ENCODE results near the gene NPTX2.

DNA sequence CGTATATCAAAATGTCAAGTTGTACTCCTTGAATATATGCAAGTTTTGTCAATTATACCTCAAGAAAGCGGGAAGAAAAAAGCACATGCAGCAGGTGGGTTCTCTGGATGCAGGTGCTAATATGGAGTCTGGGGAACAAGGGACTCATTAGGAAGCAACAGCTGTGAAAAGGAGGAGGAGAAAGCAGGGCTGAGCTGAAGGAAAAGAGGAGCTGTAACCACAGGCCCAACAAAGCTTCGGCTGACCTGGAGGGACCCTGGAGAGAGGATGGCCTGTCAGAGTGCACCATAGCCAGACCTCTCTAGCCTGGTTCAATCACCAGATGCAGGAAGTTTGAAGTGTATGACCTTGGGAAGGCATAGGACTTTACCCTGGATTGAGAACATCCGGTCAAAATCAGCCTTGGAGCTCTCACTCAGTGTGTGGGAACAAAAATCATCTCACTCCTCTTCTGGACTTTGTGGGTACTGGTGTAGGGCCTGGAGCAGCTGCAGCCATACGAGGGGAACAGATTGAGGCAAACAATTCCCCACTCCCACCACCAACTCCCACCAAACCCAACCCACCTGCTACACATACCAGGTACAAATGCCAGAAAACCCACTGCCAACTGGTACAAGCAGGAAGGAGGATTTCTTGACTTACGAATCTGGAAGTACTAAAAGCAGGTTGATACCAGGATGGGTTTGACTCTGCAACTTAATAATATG lies 36.7 kb downstream of the NPTX2 start:
- TF ChIP-seq, protein P1, sequence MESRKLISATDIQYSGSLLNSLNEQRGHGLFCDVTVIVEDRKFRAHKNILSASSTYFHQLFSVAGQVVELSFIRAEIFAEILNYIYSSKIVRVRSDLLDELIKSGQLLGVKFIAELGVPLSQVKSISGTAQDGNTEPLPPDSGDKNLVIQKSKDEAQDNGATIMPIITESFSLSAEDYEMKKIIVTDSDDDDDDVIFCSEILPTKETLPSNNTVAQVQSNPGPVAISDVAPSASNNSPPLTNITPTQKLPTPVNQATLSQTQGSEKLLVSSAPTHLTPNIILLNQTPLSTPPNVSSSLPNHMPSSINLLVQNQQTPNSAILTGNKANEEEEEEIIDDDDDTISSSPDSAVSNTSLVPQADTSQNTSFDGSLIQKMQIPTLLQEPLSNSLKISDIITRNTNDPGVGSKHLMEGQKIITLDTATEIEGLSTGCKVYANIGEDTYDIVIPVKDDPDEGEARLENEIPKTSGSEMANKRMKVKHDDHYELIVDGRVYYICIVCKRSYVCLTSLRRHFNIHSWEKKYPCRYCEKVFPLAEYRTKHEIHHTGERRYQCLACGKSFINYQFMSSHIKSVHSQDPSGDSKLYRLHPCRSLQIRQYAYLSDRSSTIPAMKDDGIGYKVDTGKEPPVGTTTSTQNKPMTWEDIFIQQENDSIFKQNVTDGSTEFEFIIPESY (IDR thresholded peaks at IDR 0.05): no peak
- TF ChIP-seq, protein P2, sequence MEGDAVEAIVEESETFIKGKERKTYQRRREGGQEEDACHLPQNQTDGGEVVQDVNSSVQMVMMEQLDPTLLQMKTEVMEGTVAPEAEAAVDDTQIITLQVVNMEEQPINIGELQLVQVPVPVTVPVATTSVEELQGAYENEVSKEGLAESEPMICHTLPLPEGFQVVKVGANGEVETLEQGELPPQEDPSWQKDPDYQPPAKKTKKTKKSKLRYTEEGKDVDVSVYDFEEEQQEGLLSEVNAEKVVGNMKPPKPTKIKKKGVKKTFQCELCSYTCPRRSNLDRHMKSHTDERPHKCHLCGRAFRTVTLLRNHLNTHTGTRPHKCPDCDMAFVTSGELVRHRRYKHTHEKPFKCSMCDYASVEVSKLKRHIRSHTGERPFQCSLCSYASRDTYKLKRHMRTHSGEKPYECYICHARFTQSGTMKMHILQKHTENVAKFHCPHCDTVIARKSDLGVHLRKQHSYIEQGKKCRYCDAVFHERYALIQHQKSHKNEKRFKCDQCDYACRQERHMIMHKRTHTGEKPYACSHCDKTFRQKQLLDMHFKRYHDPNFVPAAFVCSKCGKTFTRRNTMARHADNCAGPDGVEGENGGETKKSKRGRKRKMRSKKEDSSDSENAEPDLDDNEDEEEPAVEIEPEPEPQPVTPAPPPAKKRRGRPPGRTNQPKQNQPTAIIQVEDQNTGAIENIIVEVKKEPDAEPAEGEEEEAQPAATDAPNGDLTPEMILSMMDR (IDR thresholded peaks at IDR 0.05 in 2 of 3, conservative IDR thresholded peaks at IDR 0.05 in 1 of 3; ENCODE audit: control insufficient read depth in 2 of 3, extremely low read depth in 1 of 3, insufficient read depth in 1 of 3, low read depth in 3 of 3, low read length in 3 of 3): no peak
- TF ChIP-seq, protein P3, sequence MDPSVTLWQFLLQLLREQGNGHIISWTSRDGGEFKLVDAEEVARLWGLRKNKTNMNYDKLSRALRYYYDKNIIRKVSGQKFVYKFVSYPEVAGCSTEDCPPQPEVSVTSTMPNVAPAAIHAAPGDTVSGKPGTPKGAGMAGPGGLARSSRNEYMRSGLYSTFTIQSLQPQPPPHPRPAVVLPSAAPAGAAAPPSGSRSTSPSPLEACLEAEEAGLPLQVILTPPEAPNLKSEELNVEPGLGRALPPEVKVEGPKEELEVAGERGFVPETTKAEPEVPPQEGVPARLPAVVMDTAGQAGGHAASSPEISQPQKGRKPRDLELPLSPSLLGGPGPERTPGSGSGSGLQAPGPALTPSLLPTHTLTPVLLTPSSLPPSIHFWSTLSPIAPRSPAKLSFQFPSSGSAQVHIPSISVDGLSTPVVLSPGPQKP (IDR thresholded peaks at IDR 0.05; ENCODE audit: low read depth, low read length): no peak
- TF ChIP-seq RBBP5 (conservative IDR thresholded peaks at IDR 0.05): no peak
- no peak for TF ChIP-seq SMC3 (IDR thresholded peaks at IDR 0.05; ENCODE audit: borderline replicate concordance, low read length)
- no peak for TF ChIP-seq YY1 (IDR thresholded peaks at IDR 0.05; ENCODE audit: low read depth, low read length)
- no peak for TF ChIP-seq POLR2AphosphoS5 (IDR thresholded peaks at IDR 0.05; ENCODE audit: low read length)
- no peak for TF ChIP-seq POLR2A (IDR thresholded peaks at IDR 0.05; ENCODE audit: low read depth, low read length)
- TF ChIP-seq EZH2 (IDR thresholded peaks at IDR 0.05; ENCODE audit: borderline replicate concordance, control insufficient read depth, low read depth, low read length): no peak
- no peak for TF ChIP-seq CREB1 (IDR thresholded peaks at IDR 0.05; ENCODE audit: low read depth)
- TF ChIP-seq RFX5 (IDR thresholded peaks at IDR 0.05; ENCODE audit: low read depth, low read length): no peak
